K562 (cell line): ENCODE results near the gene C1orf116. TPM values are rescaled to one million over a fixed set of nuclear protein-coding genes. Genes with fewer than 3 reads are reported as not detected.

Experiments used
- ATAC-seq: fragments of 200-7000 bp; cut with Tn5 transposase; 3 replicates; pipeline ENCODE4 v1.9.1; 2020; ENCODE audit warnings: moderate library complexity
- BruUV-seq: library from RNA; stranded (reverse); fragments of 400-500 nt; replicated peaks from 2 replicates; lab custom pipeline; 2021; lab: Mats Ljungman, UMichigan
- CTCF ChIA-PET: fragments of 300-600 bp; formaldehyde crosslinking; extraction: SDS; loops from one replicate; lab custom pipeline; 2021; ENCODE audit warnings: low intra/inter-chr PET ratio; lab: Yijun Ruan, JAX
- POLR2A ChIA-PET: fragments of 300-600, 350-650 bp; sonication (Branson Sonifier 250); formaldehyde crosslinking; extraction: SDS; loops from one replicate; lab custom pipeline; 2021; ENCODE audit warnings: antibody characterized with exemption, inconsistent platforms; lab: Yijun Ruan, JAX
- DNase-seq, 4 experiments: peaks; one replicate each; pipeline versions ENCODE4 v3.0.0 to v3.0.0-alpha.2; 2011 to 2018; ENCODE audit warnings: low spot score in 3 of 4, mixed read lengths in 3 of 4; ENCODE audit errors: extremely low read depth in 1 of 4
- FAIRE-seq: peaks from 2 replicates; lab custom pipeline; 2011; peaks lifted over from hg19 to GRCh38; lab: Jason Lieb, UNC
- H2AFZ ChIP-seq: 2 replicates; pipeline ENCODE4 v1.6.0; 2011; ENCODE audit warnings: low read depth, low read length, control low read depth, inconsistent platforms
- H3K27ac ChIP-seq: fragments of 200-600 bp; 3 replicates; pipeline ENCODE4 v1.8.0; 2011; ENCODE audit warnings: low read depth, mild to moderate bottlenecking, control low read depth, inconsistent platforms, low read length, moderate library complexity, mixed read lengths; ENCODE audit errors: extremely low read depth
- H3K27me3 ChIP-seq, 2 experiments: fragments of 300-600 bp in 1 of 2; 2 replicates in 1 of 2; 3 replicates in 1 of 2; pipeline versions ENCODE4 v1.6.0 to v1.8.0; 2011; ENCODE audit warnings: inconsistent platforms in 2 of 2, low read length in 2 of 2, mild to moderate bottlenecking in 1 of 2, mixed read lengths in 1 of 2, moderate library complexity in 1 of 2; ENCODE audit not compliant: control insufficient read depth in 2 of 2, insufficient read depth in 2 of 2
- H3K36me3 ChIP-seq: fragments of 300-600 bp; 3 replicates; pipeline ENCODE4 v1.8.0; 2011; ENCODE audit warnings: mild to moderate bottlenecking, low read length, inconsistent platforms; ENCODE audit not compliant: control insufficient read depth, insufficient read depth
- H3K4me1 ChIP-seq, 2 experiments: fragments of 200-600 bp in 1 of 2; replicated peaks in 1 of 2; 2 replicates in 1 of 2; 3 replicates in 1 of 2; pipeline versions ENCODE4 v1.5.1 to v1.8.0; 2011; ENCODE audit warnings: inconsistent platforms in 2 of 2, low read length in 2 of 2, mild to moderate bottlenecking in 1 of 2, mixed read lengths in 1 of 2, moderate library complexity in 1 of 2; ENCODE audit not compliant: control insufficient read depth in 2 of 2, insufficient read depth in 2 of 2
- H3K4me2 ChIP-seq: 2 replicates; pipeline ENCODE4 v1.6.1; 2011; ENCODE audit warnings: low read length, control low read depth, inconsistent platforms, mixed read lengths; ENCODE audit not compliant: insufficient read depth
- H3K4me3 ChIP-seq: fragments of 200-600 bp; sonication (generic), shearing (Covaris generic); 2 replicates; pipeline ENCODE4 v1.5.1; 2016; ENCODE audit warnings: control low read depth, inconsistent platforms
- H3K79me2 ChIP-seq: fragments of 200-600 bp; 3 replicates; pipeline ENCODE4 v1.8.0; 2011; ENCODE audit warnings: low read length, inconsistent platforms; ENCODE audit not compliant: control insufficient read depth, insufficient read depth
- H3K9ac ChIP-seq, 2 experiments: 2 replicates each; pipeline versions ENCODE4 v1.6.0 to v1.6.1; 2011; ENCODE audit warnings: low read depth in 2 of 2, low read length in 2 of 2, control low read depth in 1 of 2, inconsistent platforms in 1 of 2, mild to moderate bottlenecking in 1 of 2, mixed read lengths in 1 of 2; ENCODE audit not compliant: insufficient read depth in 1 of 2
- H3K9me1 ChIP-seq: one replicate; pipeline ENCODE4 v1.6.0; 2011; ENCODE audit warnings: inconsistent platforms, mild to moderate bottlenecking, low read length, moderate library complexity; ENCODE audit not compliant: control insufficient read depth, insufficient read depth
- H3K9me3 ChIP-seq: replicated peaks from 2 replicates; pipeline ENCODE4 v1.5.1; 2011; ENCODE audit warnings: low read depth, low read length, inconsistent platforms; ENCODE audit not compliant: control insufficient read depth, insufficient read depth
- H4K20me1 ChIP-seq: replicated peaks from 2 replicates; pipeline ENCODE4 v1.6.1; 2011; ENCODE audit warnings: low read length, inconsistent platforms, mixed read lengths; ENCODE audit not compliant: control insufficient read depth, insufficient read depth
- ASH1L ChIP-seq: fragments of 450-650 bp; IDR thresholded peaks from 2 replicates; pipeline ENCODE4 v1.6.1; 2018; ENCODE audit warnings: borderline replicate concordance, mild to moderate bottlenecking, low read depth; ENCODE audit not compliant: partially characterized antibody
- KLF6 ChIP-seq: fragments of 250-450 bp; sonication (Bioruptor Pico); IDR thresholded peaks from 2 replicates; pipeline ENCODE4 v1.4.0; 2020; ENCODE audit warnings: mild to moderate bottlenecking, moderate library complexity, borderline replicate concordance
- MEIS2 ChIP-seq: fragments of 450-650 bp; IDR thresholded peaks from 2 replicates; pipeline ENCODE4 v1.6.1; 2014; ENCODE audit warnings: mild to moderate bottlenecking; ENCODE audit not compliant: partially characterized antibody
- STAT5A ChIP-seq: IDR thresholded peaks from 2 replicates; pipeline ENCODE4 v1.6.1; 2012; ENCODE audit warnings: low read length, inconsistent platforms, borderline replicate concordance
- U2AF1 ChIP-seq: fragments of 200-400 bp; formaldehyde crosslinking; optimal IDR thresholded peaks from 2 replicates; pipeline ENCODE3; 2017; ENCODE audit warnings: mild to moderate bottlenecking, low read depth, low read length, moderate library complexity
- ZNF407 ChIP-seq: fragments of 450-650 bp; IDR thresholded peaks from 2 replicates; pipeline ENCODE4 v1.6.1; 2016; ENCODE audit warnings: low read depth
- WGBS: fragments of 100-300 bp; shearing (Covaris generic); methylation state at CpG from one replicate; pipeline ENCODE4 v1.1.6; 2016; ENCODE audit warnings: low coverage, mixed read lengths; ENCODE audit not compliant: insufficient coverage; ENCODE audit errors: missing lambda C conversion rate; 5-methylcytosine and 5-hydroxymethylcytosine counted together
- in situ Hi-C: fragments of 300-500 bp; cut with MboI; formaldehyde crosslinking; loops from 4 replicates; pipeline ENCODE4 v1.15.0; 2018; ENCODE audit warnings: inconsistent platforms, mixed read lengths
- intact Hi-C: fragments of 100-400 bp; cut with micrococcal nuclease; formaldehyde crosslinking; loops from 2 replicates; pipeline ENCODE4 v1.14.2; 2022
- polyA plus RNA-seq, 8 experiments: library from polyadenylated mRNA; depleted of rRNA in 4 of 8; stranded (reverse) in 5 of 8; unstranded in 3 of 8; fragments of >200 nt; fragmentation: Nextera tagmentation in 2 of 8; fragmentation: Illumina TruSeq in 1 of 8; extraction: Ambion mirVana in 2 of 8; extraction: Trizol in 1 of 8; gene quantifications; 2 replicates each; pipeline versions ENCODE4 v1.2.1 to v1.2.3, GENCODE V29; 2011 to 2014; ENCODE audit warnings: inconsistent platforms in 1 of 8, missing spikeins in 1 of 8
- total RNA-seq, 7 experiments: library from RNA; depleted of rRNA in 6 of 7; stranded (reverse); fragments of >200 nt in 6 of 7; fragmentation: Illumina TruSeq in 2 of 7; extraction: Trizol in 2 of 7; gene quantifications; 2 replicates each; pipeline versions ENCODE4 v1.2.1 to v1.2.3, GENCODE V29; 2011 to 2021; ENCODE audit warnings: low replicate concordance in 1 of 7
- TF ChIP-seq, protein P1 (sequence below): fragments of 250-450 bp; sonication (Bioruptor Pico); IDR thresholded peaks from 2 replicates; pipeline ENCODE4 v1.5.0; 2020; ENCODE audit warnings: mild to moderate bottlenecking
- TF ChIP-seq, protein P2 (sequence below), 2 experiments: fragments of 450-650 bp in 1 of 2; sonication (generic) in 1 of 2; formaldehyde crosslinking; conservative IDR thresholded peaks; 2 replicates each; pipeline versions ENCODE4 v1.4.0 to v1.8.1; 2020 to 2022; ENCODE audit warnings: mild to moderate bottlenecking in 1 of 2, missing genetic modification reagents in 1 of 2

C1orf116 gene
- total and polyA plus RNA-seq, 9 of the 15 experiments (the other 6 are each of a cell fraction or from before 2014, with no cell fraction given): 0.62 to 3.0 (median 0.95) TPM

- peak; percentile 85 for TF ChIP-seq MEIS2
- no peak for TF ChIP-seq STAT5A
- no peak for TF ChIP-seq U2AF1
Measured at GRCh38 chr1:207034998-207035397, 2.4 kb upstream of the C1orf116 start (continued).

DNA sequence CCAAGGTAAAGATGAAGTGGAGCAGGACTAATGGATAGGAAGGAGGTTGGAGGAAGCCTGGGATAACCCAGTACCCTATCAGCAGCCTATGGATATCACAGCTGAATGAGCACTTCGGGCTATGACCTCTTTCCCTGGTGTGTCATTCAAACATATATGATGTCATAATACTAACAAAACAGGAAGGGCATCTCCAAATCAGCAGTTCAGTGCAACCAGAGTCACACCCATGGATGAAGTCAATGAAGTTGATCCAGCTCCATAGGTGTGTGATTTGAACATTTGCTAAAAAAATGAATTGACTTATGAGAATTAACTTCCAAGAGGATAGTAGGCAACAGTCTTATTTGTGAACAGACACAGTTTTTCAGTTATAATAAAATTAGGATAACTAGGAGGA lies 1.7 kb upstream of the C1orf116 start:
- H3K79me2 ChIP-seq: no peaks in the 10 kb centered on the region; the same call in 2 of the 3 replicates
- 0 out of 2 replicates have a peak overlapping the region, but pooled peaks have one; percentile 13 for H3K4me2 ChIP-seq
- H3K9me1 ChIP-seq: no peaks in the 10 kb centered on the region
- BruUV-seq: no TSS peak
- DNase-seq: peak; percentile 53 to 64 (median 55)
- no peak overlapping the region for H3K27ac ChIP-seq
- H3K4me1 ChIP-seq: peaks cover 11 to 86% of the 10 kb centered on the region in 2 experiments
- ATAC-seq: peak; percentile 12
- H3K9me3 ChIP-seq: no peaks in the 10 kb centered on the region
- H3K9ac ChIP-seq: no peak overlapping the region
- H2AFZ ChIP-seq: peak overlapping the region; percentile 5; the same call in 1 of the 2 replicates
- H3K27me3 ChIP-seq: no peaks in the 10 kb centered on the region
- no peaks in the 10 kb centered on the region for H4K20me1 ChIP-seq
- 19% methylated on average over 1 of the region's 1 CpG for WGBS
- in situ Hi-C loops (no loop called here), intact Hi-C loops (no loop called here)
- H3K4me3 ChIP-seq: no peak overlapping the region
- POLR2A ChIA-PET: interaction anchor here (0.6 to 9.0 kb wide), 5 partner anchors 8 to 264 kb away, joined by 3 to 104 read pairs (median 33); partner anchors contain the start of genes IL19 and YOD1
- H3K36me3 ChIP-seq: no peaks in the 10 kb centered on the region
- FAIRE-seq: no peak
- CTCF ChIA-PET: no interaction called here
- no peak for TF ChIP-seq ASH1L
- TF ChIP-seq, protein P1, sequence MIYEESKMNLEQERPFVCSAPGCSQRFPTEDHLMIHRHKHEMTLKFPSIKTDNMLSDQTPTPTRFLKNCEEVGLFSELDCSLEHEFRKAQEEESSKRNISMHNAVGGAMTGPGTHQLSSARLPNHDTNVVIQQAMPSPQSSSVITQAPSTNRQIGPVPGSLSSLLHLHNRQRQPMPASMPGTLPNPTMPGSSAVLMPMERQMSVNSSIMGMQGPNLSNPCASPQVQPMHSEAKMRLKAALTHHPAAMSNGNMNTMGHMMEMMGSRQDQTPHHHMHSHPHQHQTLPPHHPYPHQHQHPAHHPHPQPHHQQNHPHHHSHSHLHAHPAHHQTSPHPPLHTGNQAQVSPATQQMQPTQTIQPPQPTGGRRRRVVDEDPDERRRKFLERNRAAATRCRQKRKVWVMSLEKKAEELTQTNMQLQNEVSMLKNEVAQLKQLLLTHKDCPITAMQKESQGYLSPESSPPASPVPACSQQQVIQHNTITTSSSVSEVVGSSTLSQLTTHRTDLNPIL (CRISPR knock-in tag): no peak
- TF ChIP-seq, protein P2, sequence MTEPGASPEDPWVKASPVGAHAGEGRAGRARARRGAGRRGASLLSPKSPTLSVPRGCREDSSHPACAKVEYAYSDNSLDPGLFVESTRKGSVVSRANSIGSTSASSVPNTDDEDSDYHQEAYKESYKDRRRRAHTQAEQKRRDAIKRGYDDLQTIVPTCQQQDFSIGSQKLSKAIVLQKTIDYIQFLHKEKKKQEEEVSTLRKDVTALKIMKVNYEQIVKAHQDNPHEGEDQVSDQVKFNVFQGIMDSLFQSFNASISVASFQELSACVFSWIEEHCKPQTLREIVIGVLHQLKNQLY (CRISPR knock-in tag; conservative IDR thresholded peaks at IDR 0.05): no peak
- TF ChIP-seq ZNF407: no peak
- no peak for TF ChIP-seq KLF6 (CRISPR knock-in tag)
